ENCODE results near the gene MIEN1.
A peak's percentile ranks its signal among the peaks of the same experiment; 100 is the strongest.

MIEN1 gene

GRCh38 chr17:39761861-39762496 is 31.6 kb upstream of the MIEN1 start:
- DNase-seq = no peak
- peaks cover 64% of the 10 kb centered on the region for H3K36me3 Mint-ChIP-seq (ENCODE audit: low read depth)
- H3K4me3 Mint-ChIP-seq = peak overlapping the region; percentile 40
- ATAC-seq = peak; percentile 56
- peak overlapping the region; percentile 90 for H3K27ac Mint-ChIP-seq
- no peaks in the 10 kb centered on the region for H3K9me3 Mint-ChIP-seq
- H3K4me1 Mint-ChIP-seq = peaks cover 96% of the 10 kb centered on the region
- no peaks in the 10 kb centered on the region for H3K27me3 Mint-ChIP-seq

- no peaks in the 10 kb centered on the region for H3K9me3 Mint-ChIP-seq
- no peaks in the 10 kb centered on the region for H3K27me3 Mint-ChIP-seq
- H3K36me3 Mint-ChIP-seq (ENCODE audit: low read depth) = peaks cover 38% of the 10 kb centered on the region
- ATAC-seq = no peak
- no peak for DNase-seq
- peaks cover 91% of the 10 kb centered on the region for H3K4me1 Mint-ChIP-seq
- H3K4me3 Mint-ChIP-seq = peak overlapping the region; percentile 52
- H3K27ac Mint-ChIP-seq = peak overlapping the region; percentile 97
Observed at GRCh38 chr17:39759204-39759603, 28.9 kb upstream of the MIEN1 start.

GRCh38 chr17:39757931-39758873 is 27.9 kb upstream of the MIEN1 start:
- H3K27me3 Mint-ChIP-seq = no peaks in the 10 kb centered on the region
- H3K27ac Mint-ChIP-seq = peak overlapping the region; percentile 97
- H3K9me3 Mint-ChIP-seq = no peaks in the 10 kb centered on the region
- DNase-seq (peak; percentile 72), ATAC-seq (peak; percentile 41)
- H3K36me3 Mint-ChIP-seq (ENCODE audit: low read depth) = peaks cover 31% of the 10 kb centered on the region
- peaks cover 87% of the 10 kb centered on the region for H3K4me1 Mint-ChIP-seq
- H3K4me3 Mint-ChIP-seq = peak overlapping the region; percentile 52

GRCh38 chr17:39757176-39757662 is 26.9 kb upstream of the MIEN1 start:
- peaks cover 23% of the 10 kb centered on the region for H3K36me3 Mint-ChIP-seq (ENCODE audit: low read depth)
- peaks cover 86% of the 10 kb centered on the region for H3K4me1 Mint-ChIP-seq
- no peaks in the 10 kb centered on the region for H3K9me3 Mint-ChIP-seq
- peak overlapping the region; percentile 62 for H3K4me3 Mint-ChIP-seq
- ATAC-seq = no peak
- no peaks in the 10 kb centered on the region for H3K27me3 Mint-ChIP-seq
- peak overlapping the region; percentile 97 for H3K27ac Mint-ChIP-seq
- no peak for DNase-seq

- peaks cover 86% of the 10 kb centered on the region for H3K4me1 Mint-ChIP-seq
- ATAC-seq = no peak
- DNase-seq = no peak
- H3K4me3 Mint-ChIP-seq = peak overlapping the region; percentile 67
- peak overlapping the region; percentile 97 for H3K27ac Mint-ChIP-seq
- H3K9me3 Mint-ChIP-seq = no peaks in the 10 kb centered on the region
- no peaks in the 10 kb centered on the region for H3K27me3 Mint-ChIP-seq
- H3K36me3 Mint-ChIP-seq (ENCODE audit: low read depth) = peaks cover 22% of the 10 kb centered on the region
Observed at GRCh38 chr17:39756380-39757079, 26.2 kb upstream of the MIEN1 start.

GRCh38 chr17:39755554-39756379 is 25.4 kb upstream of the MIEN1 start:
- DNase-seq = peak; percentile 67
- peak; percentile 20 for ATAC-seq
- H3K36me3 Mint-ChIP-seq (ENCODE audit: low read depth) = peaks cover 17% of the 10 kb centered on the region
- H3K9me3 Mint-ChIP-seq = no peaks in the 10 kb centered on the region
- peaks cover 85% of the 10 kb centered on the region for H3K4me1 Mint-ChIP-seq
- peak overlapping the region; percentile 97 for H3K27ac Mint-ChIP-seq
- H3K4me3 Mint-ChIP-seq = peak overlapping the region; percentile 67
- H3K27me3 Mint-ChIP-seq = no peaks in the 10 kb centered on the region

GRCh38 chr17:39754958-39755553 is 24.7 kb upstream of the MIEN1 start:
- Mint-ChIP-seq H3K4me1 (peaks cover 80% of the 10 kb centered on the region), H3K27ac (peak overlapping the region; percentile 97), H3K9me3 (no peaks in the 10 kb centered on the region), H3K4me3 (peak overlapping the region; percentile 67), H3K36me3 (ENCODE audit: low read depth) (peaks cover 13% of the 10 kb centered on the region), H3K27me3 (no peaks in the 10 kb centered on the region)
- DNase-seq (no peak), ATAC-seq (no peak)

GRCh38 chr17:39754161-39754957 is 24.0 kb upstream of the MIEN1 start:
- no peaks in the 10 kb centered on the region for H3K27me3 Mint-ChIP-seq
- ATAC-seq = peak; percentile 73

GRCh38 chr17:39753514-39754160 is 23.3 kb upstream of the MIEN1 start:
- H3K36me3 Mint-ChIP-seq (ENCODE audit: low read depth) = peaks cover 6% of the 10 kb centered on the region
- no peaks in the 10 kb centered on the region for H3K9me3 Mint-ChIP-seq
- DNase-seq (peak; percentile 70), ATAC-seq (no peak)
- H3K27me3 Mint-ChIP-seq = no peaks in the 10 kb centered on the region
- peaks cover 71% of the 10 kb centered on the region for H3K4me1 Mint-ChIP-seq
- H3K27ac Mint-ChIP-seq = peak overlapping the region; percentile 95
- peak overlapping the region; percentile 77 for H3K4me3 Mint-ChIP-seq

More at GRCh38 chr17:39754161-39754957, 24.0 kb upstream of the MIEN1 start:
- Mint-ChIP-seq H3K36me3 (ENCODE audit: low read depth) (peaks cover 9% of the 10 kb centered on the region), H3K9me3 (no peaks in the 10 kb centered on the region), H3K27ac (peak overlapping the region; percentile 97), H3K4me3 (peak overlapping the region; percentile 77), H3K4me1 (peaks cover 74% of the 10 kb centered on the region)
- DNase-seq = peak; percentile 97

GRCh38 chr17:39752241-39752881 is 22.0 kb upstream of the MIEN1 start:
- DNase-seq (no peak), ATAC-seq (no peak)
- no peaks in the 10 kb centered on the region for H3K9me3 Mint-ChIP-seq
- H3K4me1 Mint-ChIP-seq = peaks cover 59% of the 10 kb centered on the region
- peak overlapping the region; percentile 85 for H3K27ac Mint-ChIP-seq
- H3K36me3 Mint-ChIP-seq (ENCODE audit: low read depth) = no peaks in the 10 kb centered on the region
- no peaks in the 10 kb centered on the region for H3K27me3 Mint-ChIP-seq
- H3K4me3 Mint-ChIP-seq = peak overlapping the region; percentile 59

GRCh38 chr17:39751637-39752036 is 21.3 kb upstream of the MIEN1 start:
- Mint-ChIP-seq H3K4me1 (peaks cover 51% of the 10 kb centered on the region), H3K4me3 (no peak overlapping the region), H3K36me3 (ENCODE audit: low read depth) (no peaks in the 10 kb centered on the region), H3K9me3 (no peaks in the 10 kb centered on the region), H3K27ac (no peak overlapping the region), H3K27me3 (no peaks in the 10 kb centered on the region)
- DNase-seq (no peak), ATAC-seq (no peak)

GRCh38 chr17:39751016-39751543 is 20.7 kb upstream of the MIEN1 start:
- Mint-ChIP-seq H3K9me3 (no peaks in the 10 kb centered on the region), H3K4me3 (no peak overlapping the region), H3K4me1 (peaks cover 46% of the 10 kb centered on the region), H3K36me3 (ENCODE audit: low read depth) (no peaks in the 10 kb centered on the region), H3K27me3 (no peaks in the 10 kb centered on the region), H3K27ac (no peak overlapping the region)
- DNase-seq = no peak
- no peak for ATAC-seq
